HL-60 (cell line): Measurements from ENCODE around the gene ADH4.

Source experiments
- DNase-seq, 2 experiments: peaks; one replicate each; pipeline ENCODE4 v3.0.0-alpha.2; 2010 to 2020; ENCODE audit warnings: low read depth in 1 of 2, low spot score in 1 of 2
- H3K27ac ChIP-seq: fragments of 250-450 bp; sonication (Bioruptor Pico); replicated peaks from 2 replicates; pipeline ENCODE4 v1.5.1; 2020; ENCODE audit warnings: mild to moderate bottlenecking, moderate library complexity
- H3K27me3 ChIP-seq: fragments of 250-450 bp; sonication (Bioruptor Pico); 2 replicates; pipeline ENCODE4 v1.5.1; 2021; ENCODE audit warnings: mild to moderate bottlenecking, moderate library complexity; ENCODE audit not compliant: insufficient read depth, poor library complexity, severe bottlenecking
- H3K4me3 ChIP-seq: replicated peaks from 2 replicates; pipeline ENCODE4 v1.5.1; 2011; ENCODE audit warnings: mild to moderate bottlenecking, control low read depth, low read length; ENCODE audit not compliant: insufficient read depth
- GABPA ChIP-seq: IDR thresholded peaks from 2 replicates; pipeline ENCODE4 v1.6.1; 2012; ENCODE audit warnings: low read depth
- POLR2AphosphoS5 ChIP-seq: IDR thresholded peaks from 2 replicates; pipeline ENCODE4 v1.6.1; 2012; ENCODE audit warnings: low read depth
- SPI1 ChIP-seq: IDR thresholded peaks from 2 replicates; pipeline ENCODE4 v1.6.1; 2012; ENCODE audit warnings: low read depth, mild to moderate bottlenecking, borderline replicate concordance
- TF ChIP-seq, protein P1 (sequence below): IDR thresholded peaks from 2 replicates; pipeline ENCODE4 v1.6.1; 2012; ENCODE audit warnings: low read depth; ENCODE audit not compliant: insufficient replicate concordance
- TF ChIP-seq, protein P2 (sequence below): IDR thresholded peaks from one replicate; pipeline ENCODE4 v1.5.1; 2011; ENCODE audit warnings: low read length, control low read depth, inconsistent platforms; ENCODE audit not compliant: insufficient read depth

ADH4 gene

DNA sequence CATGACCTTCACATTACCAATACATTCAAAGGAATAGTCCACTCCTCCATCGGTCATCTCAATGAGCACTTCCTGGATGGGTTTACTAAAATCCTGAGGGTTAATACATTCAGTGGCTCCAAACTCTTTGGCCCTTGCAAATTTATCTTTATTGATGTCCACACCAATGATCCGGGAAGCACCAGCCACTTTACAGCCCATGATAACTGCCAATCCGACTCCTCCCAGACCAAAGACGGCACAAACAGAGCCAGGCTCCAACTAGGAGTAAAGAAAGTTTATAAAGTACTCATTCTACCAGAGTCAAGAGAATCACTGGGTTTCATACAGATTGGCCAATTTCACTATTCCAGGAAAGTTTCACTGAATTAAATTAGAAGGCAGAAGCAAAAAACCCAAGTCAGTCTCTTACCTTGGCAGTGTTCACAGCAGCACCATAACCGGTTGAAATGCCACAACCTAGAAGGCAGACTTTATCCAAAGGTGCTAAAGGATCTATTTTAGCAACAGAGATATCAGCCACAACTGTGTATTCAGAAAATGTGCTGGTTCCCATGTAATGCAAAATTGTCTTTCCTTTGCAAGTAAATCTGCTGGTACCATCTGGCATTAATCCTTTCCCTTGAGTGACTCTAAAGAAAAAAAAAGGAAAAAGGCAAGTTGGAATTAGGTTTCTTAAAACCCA is 67.7 kb downstream of the ADH4 start:
- TF ChIP-seq GABPA, result no peak
- no peak for TF ChIP-seq POLR2AphosphoS5
- TF ChIP-seq, protein P1, sequence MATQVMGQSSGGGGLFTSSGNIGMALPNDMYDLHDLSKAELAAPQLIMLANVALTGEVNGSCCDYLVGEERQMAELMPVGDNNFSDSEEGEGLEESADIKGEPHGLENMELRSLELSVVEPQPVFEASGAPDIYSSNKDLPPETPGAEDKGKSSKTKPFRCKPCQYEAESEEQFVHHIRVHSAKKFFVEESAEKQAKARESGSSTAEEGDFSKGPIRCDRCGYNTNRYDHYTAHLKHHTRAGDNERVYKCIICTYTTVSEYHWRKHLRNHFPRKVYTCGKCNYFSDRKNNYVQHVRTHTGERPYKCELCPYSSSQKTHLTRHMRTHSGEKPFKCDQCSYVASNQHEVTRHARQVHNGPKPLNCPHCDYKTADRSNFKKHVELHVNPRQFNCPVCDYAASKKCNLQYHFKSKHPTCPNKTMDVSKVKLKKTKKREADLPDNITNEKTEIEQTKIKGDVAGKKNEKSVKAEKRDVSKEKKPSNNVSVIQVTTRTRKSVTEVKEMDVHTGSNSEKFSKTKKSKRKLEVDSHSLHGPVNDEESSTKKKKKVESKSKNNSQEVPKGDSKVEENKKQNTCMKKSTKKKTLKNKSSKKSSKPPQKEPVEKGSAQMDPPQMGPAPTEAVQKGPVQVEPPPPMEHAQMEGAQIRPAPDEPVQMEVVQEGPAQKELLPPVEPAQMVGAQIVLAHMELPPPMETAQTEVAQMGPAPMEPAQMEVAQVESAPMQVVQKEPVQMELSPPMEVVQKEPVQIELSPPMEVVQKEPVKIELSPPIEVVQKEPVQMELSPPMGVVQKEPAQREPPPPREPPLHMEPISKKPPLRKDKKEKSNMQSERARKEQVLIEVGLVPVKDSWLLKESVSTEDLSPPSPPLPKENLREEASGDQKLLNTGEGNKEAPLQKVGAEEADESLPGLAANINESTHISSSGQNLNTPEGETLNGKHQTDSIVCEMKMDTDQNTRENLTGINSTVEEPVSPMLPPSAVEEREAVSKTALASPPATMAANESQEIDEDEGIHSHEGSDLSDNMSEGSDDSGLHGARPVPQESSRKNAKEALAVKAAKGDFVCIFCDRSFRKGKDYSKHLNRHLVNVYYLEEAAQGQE, result no peak
- TF ChIP-seq, protein P2, sequence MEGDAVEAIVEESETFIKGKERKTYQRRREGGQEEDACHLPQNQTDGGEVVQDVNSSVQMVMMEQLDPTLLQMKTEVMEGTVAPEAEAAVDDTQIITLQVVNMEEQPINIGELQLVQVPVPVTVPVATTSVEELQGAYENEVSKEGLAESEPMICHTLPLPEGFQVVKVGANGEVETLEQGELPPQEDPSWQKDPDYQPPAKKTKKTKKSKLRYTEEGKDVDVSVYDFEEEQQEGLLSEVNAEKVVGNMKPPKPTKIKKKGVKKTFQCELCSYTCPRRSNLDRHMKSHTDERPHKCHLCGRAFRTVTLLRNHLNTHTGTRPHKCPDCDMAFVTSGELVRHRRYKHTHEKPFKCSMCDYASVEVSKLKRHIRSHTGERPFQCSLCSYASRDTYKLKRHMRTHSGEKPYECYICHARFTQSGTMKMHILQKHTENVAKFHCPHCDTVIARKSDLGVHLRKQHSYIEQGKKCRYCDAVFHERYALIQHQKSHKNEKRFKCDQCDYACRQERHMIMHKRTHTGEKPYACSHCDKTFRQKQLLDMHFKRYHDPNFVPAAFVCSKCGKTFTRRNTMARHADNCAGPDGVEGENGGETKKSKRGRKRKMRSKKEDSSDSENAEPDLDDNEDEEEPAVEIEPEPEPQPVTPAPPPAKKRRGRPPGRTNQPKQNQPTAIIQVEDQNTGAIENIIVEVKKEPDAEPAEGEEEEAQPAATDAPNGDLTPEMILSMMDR, result no peak
- no peak for TF ChIP-seq SPI1
- no peak overlapping the region for H3K4me3 ChIP-seq
- H3K27me3 ChIP-seq, result no peaks in the 10 kb centered on the region
- DNase-seq, result no peak
- H3K27ac ChIP-seq, result no peak overlapping the region

DNA sequence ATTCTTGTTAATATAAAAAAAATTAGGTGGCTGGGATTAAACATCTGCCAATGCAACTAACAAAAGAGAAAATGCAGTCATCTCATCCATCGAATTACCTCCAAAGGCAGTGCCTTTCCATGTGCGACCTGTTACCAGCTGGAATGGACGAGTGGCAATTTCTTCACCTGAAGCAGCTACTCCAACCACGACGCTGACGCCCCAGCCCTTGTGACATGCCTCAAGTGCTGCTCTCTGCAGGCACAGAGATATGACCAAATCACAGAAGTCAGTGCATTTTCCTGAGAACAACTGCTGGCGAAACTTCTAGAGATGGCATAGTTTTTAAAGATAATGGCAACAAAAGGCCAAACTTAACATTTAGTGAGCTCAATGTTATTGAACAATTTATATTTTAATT is 69.3 kb downstream of the ADH4 start:
- no peak overlapping the region for H3K4me3 ChIP-seq
- TF ChIP-seq, protein P1, result no peak
- TF ChIP-seq GABPA (no peak), SPI1 (no peak), POLR2AphosphoS5 (no peak)
- TF ChIP-seq, protein P2, result no peak
- no peaks in the 10 kb centered on the region for H3K27me3 ChIP-seq
- peak in 1 of 2 experiments; percentile 22 for DNase-seq
- H3K27ac ChIP-seq, result no peak overlapping the region
